Lung (tissue), 12 donors: ENCODE results near the gene CNST. TPM values are rescaled to one million over a fixed set of nuclear protein-coding genes. Genes with fewer than 3 reads are reported as not detected.

Source experiments
- ATAC-seq: fragments of 200-7000 bp; cut with Tn5 transposase; one replicate; pipeline ENCODE4 v1.9.1; 2020; ENCODE audit warnings: moderate number of reproducible peaks; ENCODE audit not compliant: insufficient read depth, low FRiP score
- DNase-seq, 3 donors: peaks; one replicate each; pipeline ENCODE4 v3.0.0-alpha.2; 2013 to 2017
- H3K27ac ChIP-seq, 2 donors: one replicate each; pipeline ENCODE4 v1.5.1; 2013; ENCODE audit warnings: mild to moderate bottlenecking in 2 of 2, moderate library complexity in 2 of 2, control low read depth in 1 of 2, inconsistent platforms in 1 of 2, low read depth in 1 of 2, low read length in 1 of 2
- H3K27me3 ChIP-seq, 3 donors: one replicate each; pipeline ENCODE4 v1.5.1; 2013; ENCODE audit warnings: low read length in 2 of 3; ENCODE audit not compliant: control insufficient read depth in 3 of 3, insufficient read depth in 3 of 3
- H3K36me3 ChIP-seq, 4 donors: one replicate each; pipeline ENCODE4 v1.5.1; 2013; ENCODE audit warnings: low read length in 4 of 4, mild to moderate bottlenecking in 1 of 4, moderate library complexity in 1 of 4; ENCODE audit not compliant: control insufficient read depth in 4 of 4, insufficient read depth in 4 of 4
- H3K4me1 ChIP-seq, 5 donors: one replicate each; pipeline ENCODE4 v1.5.1; 2013; ENCODE audit warnings: low read length in 5 of 5, mild to moderate bottlenecking in 2 of 5, moderate library complexity in 1 of 5; ENCODE audit not compliant: control insufficient read depth in 5 of 5, insufficient read depth in 5 of 5
- H3K4me3 ChIP-seq: one replicate; pipeline ENCODE4 v1.5.1; 2013; ENCODE audit warnings: mild to moderate bottlenecking, control low read depth, moderate library complexity
- H3K9ac ChIP-seq, 2 donors: one replicate each; pipeline ENCODE4 v1.5.1; 2013; ENCODE audit warnings: low read length in 2 of 2, control low read depth in 1 of 2; ENCODE audit not compliant: insufficient read depth in 1 of 2
- H3K9me3 ChIP-seq, 4 donors: one replicate each; pipeline ENCODE4 v1.5.1; 2013; ENCODE audit warnings: low read length in 3 of 4, mild to moderate bottlenecking in 1 of 4, moderate library complexity in 1 of 4; ENCODE audit not compliant: control insufficient read depth in 4 of 4, insufficient read depth in 3 of 4
- CTCF ChIP-seq: IDR thresholded peaks from 2 replicates; pipeline ENCODE4 v1.5.1; 2012; ENCODE audit warnings: mild to moderate bottlenecking; ENCODE audit errors: control extremely low read depth, extremely low read depth
- WGBS, 2 donors: extraction: QIAGEN DNeasy Blood & Tissue Kit; methylation state at CpG; one replicate each; pipeline ENCODE4 v1.1.7; 2013; 5-methylcytosine and 5-hydroxymethylcytosine counted together
- polyA plus RNA-seq, 2 donors: library from polyadenylated mRNA; stranded (reverse); fragments of 200-250 nt; gene quantifications; one replicate each; pipeline ENCODE4 v1.2.1, GENCODE V29; 2013
- total RNA-seq, 2 donors: library from RNA; depleted of rRNA in 1 of 2; stranded (reverse); fragments of >200 nt in 1 of 2; gene quantifications; one replicate each; pipeline ENCODE4 v1.2.1, GENCODE V29; 2014 to 2021
- donor health status: control.
- donor health status: control.
- donor health status: Bipolar disorder and iron deficiency.
- donor health status: healthy.
- donor health status: DM: yes; HTN: yes; CAD: no.

CNST gene
- total and polyA plus RNA-seq, 4 donors, result 6.1 to 37.3 (median 17.2) TPM

- Histone ChIP-seq H3K27me3 (no peaks in the 10 kb centered on the region), H3K36me3 (no peaks in the 10 kb centered on the region), H3K27ac (no peak overlapping the region), H3K4me1 (no peaks in the 10 kb centered on the region), H3K4me3 (no peak overlapping the region), H3K9ac (no peak overlapping the region), H3K9me3 (peaks cover 0 to 22% (median 5%) of the 10 kb centered on the region in 4 donors)
- WGBS, 2 donors, result 98 to 100% methylated on average over 1 of the region's 1 CpG
- no peak for ATAC-seq
- DNase-seq, result no peak
- no peak for TF ChIP-seq CTCF
Measured at GRCh38 chr1:246519514-246519913, 46.7 kb upstream of the CNST start.

GRCh38 chr1:246526380-246526779, 39.9 kb upstream of the CNST start:
- Histone ChIP-seq H3K9ac (no peak overlapping the region), H3K4me3 (no peak overlapping the region), H3K9me3 (peaks cover 0 to 11% (median 5%) of the 10 kb centered on the region in 4 donors), H3K27me3 (no peaks in the 10 kb centered on the region), H3K36me3 (no peaks in the 10 kb centered on the region), H3K27ac (no peak overlapping the region), H3K4me1 (peaks cover 0 to 4% (median 0%) of the 10 kb centered on the region in 5 donors)
- DNase-seq (no peak), ATAC-seq (no peak)
- 86 to 95% methylated on average over 4 of the region's 4 CpGs for WGBS, 2 donors
- no peak for TF ChIP-seq CTCF

- ATAC-seq (no peak), DNase-seq (no peak)
Measured at GRCh38 chr1:246526915-246527314, 39.3 kb upstream of the CNST start.

More at GRCh38 chr1:246526915-246527314, 39.3 kb upstream of the CNST start:
- H3K27ac ChIP-seq, result no peak overlapping the region
- H3K9me3 ChIP-seq, result peaks cover 0 to 11% (median 5%) of the 10 kb centered on the region in 4 donors
- 87% methylated on average over 7 of the region's 7 CpGs for WGBS, 2 donors
- H3K27me3 ChIP-seq, result no peaks in the 10 kb centered on the region
- no peak overlapping the region for H3K4me3 ChIP-seq
- H3K36me3 ChIP-seq, result no peaks in the 10 kb centered on the region
- H3K9ac ChIP-seq, result no peak overlapping the region
- TF ChIP-seq CTCF, result no peak
- peaks cover 0 to 4% (median 0%) of the 10 kb centered on the region in 5 donors for H3K4me1 ChIP-seq
